Right ventricle myocardium inferior (tissue), 1 donor: ENCODE results near the gene UMOD. TPM values are rescaled to one million over a fixed set of nuclear protein-coding genes. Genes with fewer than 3 reads are reported as not detected.

Source experiments
- ATAC-seq: fragments of 200-7000 bp; cut with Tn5 transposase; one replicate; pipeline ENCODE4 v1.9.1; 2020; ENCODE audit warnings: mild to moderate bottlenecking, moderate library complexity
- DNase-seq: peaks from one replicate; pipeline ENCODE4 v3.0.0; 2021; ENCODE audit errors: missing footprints
- intact Hi-C: fragments of 100-400 bp; cut with DNase I; formaldehyde crosslinking; loops from one replicate; pipeline ENCODE4 v1.11.0; 2022
- total RNA-seq: library from RNA; stranded (reverse); fragmentation: NEBNext Ultra II Directional; extraction: Animal tissue kit (Norgen Biotek cat#: 25700); gene quantifications from one replicate; pipeline ENCODE4 v1.2.1, GENCODE V29; 2021
- donor health status: DM: no; HTN: yes; CAD: no; lungs with severe emphysema.

UMOD gene
- total RNA-seq, 1 donor from 2014 or later: not detected

GRCh38 chr16:20377181-20377580 lies 24.7 kb upstream of the UMOD start:
- DNase-seq (no peak), ATAC-seq (no peak)
- intact Hi-C loops: no loop called here

- ATAC-seq (no peak), DNase-seq (no peak)
- intact Hi-C loops: no loop called here
Measured at GRCh38 chr16:20372701-20373100, 20.2 kb upstream of the UMOD start.

- intact Hi-C loops: no loop called here
- no peak for DNase-seq
Measured at GRCh38 chr16:20369452-20370054, 17.0 kb upstream of the UMOD start.

GRCh38 chr16:20364051-20364450 lies 11.5 kb upstream of the UMOD start:
- DNase-seq (no peak), ATAC-seq (no peak)
- intact Hi-C loops: no loop called here

More at GRCh38 chr16:20369452-20370054, 17.0 kb upstream of the UMOD start:
- ATAC-seq: no peak

- no peak for ATAC-seq
- DNase-seq: no peak
- intact Hi-C loops: no loop called here
Measured at GRCh38 chr16:20363191-20363590, 10.7 kb upstream of the UMOD start.

DNA sequence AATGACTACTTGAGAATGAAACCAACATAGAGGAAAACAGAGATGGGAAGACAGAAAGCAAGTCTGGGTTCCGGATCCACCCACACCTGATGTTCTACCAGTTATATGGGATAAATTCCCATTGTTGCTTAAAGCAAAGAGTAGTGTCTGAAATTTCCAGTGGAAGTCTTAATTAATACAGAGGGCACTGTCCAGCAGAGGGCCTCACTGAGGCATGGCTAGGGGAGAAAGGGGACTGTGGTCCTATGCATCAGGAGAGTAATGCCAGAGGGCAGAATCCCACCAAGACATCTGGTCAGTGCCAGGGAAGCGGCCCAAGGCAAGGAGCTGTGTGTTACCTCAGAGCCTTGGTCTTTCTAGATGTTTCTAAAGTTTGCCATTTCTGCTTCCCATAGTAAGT lies 7.5 kb upstream of the UMOD start:
- intact Hi-C loops: no loop called here
- DNase-seq: no peak
- ATAC-seq: no peak

DNA sequence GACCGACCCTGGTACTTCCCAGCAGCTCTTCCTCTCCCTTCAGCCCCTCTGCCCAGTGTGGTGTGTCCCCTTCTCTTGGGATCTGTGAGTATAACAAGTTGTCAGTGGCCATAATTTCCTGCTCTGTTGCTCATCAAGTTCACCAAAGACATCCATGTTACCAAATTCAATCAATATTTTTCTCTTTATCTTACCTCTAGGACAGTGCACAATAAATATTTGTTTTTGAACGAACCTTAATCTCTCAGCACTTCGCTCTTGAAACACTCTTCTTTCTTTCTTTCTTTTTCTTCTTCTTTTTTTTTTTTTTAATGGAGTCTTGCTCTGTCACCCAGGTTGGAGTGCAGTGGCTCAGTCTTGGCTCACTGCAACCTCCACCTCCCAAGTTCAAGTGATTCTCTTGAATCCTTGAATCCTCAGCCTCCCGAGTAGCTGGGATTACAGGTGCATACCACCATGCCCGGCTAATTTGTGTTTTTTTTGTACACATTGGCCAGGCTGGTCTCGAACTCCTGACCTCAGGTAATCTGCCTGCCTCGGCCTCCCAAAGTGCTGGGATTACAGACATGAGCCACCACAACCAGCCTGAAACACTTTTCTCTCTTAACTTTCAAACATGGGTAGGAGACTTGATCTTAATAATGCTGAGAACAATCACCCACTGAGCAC lies 2.7 kb upstream of the UMOD start:
- intact Hi-C loops: no loop called here
- ATAC-seq: no peak

GRCh38 chr16:20353379-20353778 lies 864 bp upstream of the UMOD start:
- ATAC-seq: no peak
- intact Hi-C loops: no loop called here
- no peak for DNase-seq

More for the DNA sequence above, 2.7 kb upstream of the UMOD start:
- DNase-seq: no peak

- intact Hi-C loops: no loop called here
- no peak for ATAC-seq
- DNase-seq: no peak
Measured at GRCh38 chr16:20349615-20350014, 2.9 kb downstream of the UMOD start.

- ATAC-seq: no peak
- DNase-seq: peak; percentile 67
- intact Hi-C loops: no loop called here
Measured at GRCh38 chr16:20348365-20349185, 3.9 kb downstream of the UMOD start.

DNA sequence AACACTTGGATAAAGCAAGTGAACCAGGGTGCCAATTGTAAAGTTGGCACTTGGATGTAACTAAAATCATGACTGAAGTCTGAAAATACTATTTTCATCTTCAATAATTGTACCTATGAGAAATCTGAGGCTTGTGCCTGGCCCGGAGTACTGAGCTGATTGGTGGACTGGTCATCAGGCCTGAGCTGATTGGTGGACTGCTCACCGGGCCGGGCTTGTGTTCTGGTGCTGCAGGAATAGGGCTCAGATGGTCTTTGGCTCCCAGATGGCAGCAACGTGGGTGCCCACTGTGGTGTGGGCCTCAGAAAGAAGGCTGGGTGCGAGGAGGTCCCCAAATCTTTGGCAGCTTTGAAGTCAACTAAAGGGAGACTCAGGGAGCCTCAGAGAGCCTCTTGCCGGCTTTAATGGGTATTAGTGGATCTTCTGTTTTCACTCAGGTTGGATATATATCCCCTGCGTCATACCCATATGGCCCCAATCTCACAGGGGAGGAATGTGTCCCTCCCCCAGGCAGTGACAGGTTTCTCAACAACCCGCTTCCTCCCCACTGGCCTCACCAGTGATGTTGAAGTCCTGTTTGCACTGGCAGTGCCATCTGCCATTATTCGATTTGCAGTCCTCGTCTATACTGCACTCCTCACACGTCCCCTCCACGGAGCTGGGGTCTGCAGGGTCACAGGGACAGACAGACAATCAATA lies 4.7 kb downstream of the UMOD start:
- intact Hi-C loops: no loop called here
- no peak for DNase-seq
- no peak for ATAC-seq

GRCh38 chr16:20344611-20345010 lies 7.9 kb downstream of the UMOD start:
- no peak for DNase-seq
- intact Hi-C loops: no loop called here
- no peak for ATAC-seq

GRCh38 chr16:20339744-20340143 lies 12.8 kb downstream of the UMOD start:
- intact Hi-C loops: no loop called here
- no peak for ATAC-seq
- DNase-seq: no peak

GRCh38 chr16:20336955-20337354 lies 15.6 kb downstream of the UMOD start:
- intact Hi-C loops: no loop called here
- ATAC-seq: no peak

GRCh38 chr16:20334396-20334795 lies 18.1 kb downstream of the UMOD start:
- DNase-seq (no peak), ATAC-seq (no peak)
- intact Hi-C loops: no loop called here

More at GRCh38 chr16:20336955-20337354, 15.6 kb downstream of the UMOD start:
- no peak for DNase-seq

GRCh38 chr16:20333120-20333519 lies 19.4 kb downstream of the UMOD start:
- ATAC-seq (no peak), DNase-seq (no peak)
- intact Hi-C loops: no loop called here

DNA sequence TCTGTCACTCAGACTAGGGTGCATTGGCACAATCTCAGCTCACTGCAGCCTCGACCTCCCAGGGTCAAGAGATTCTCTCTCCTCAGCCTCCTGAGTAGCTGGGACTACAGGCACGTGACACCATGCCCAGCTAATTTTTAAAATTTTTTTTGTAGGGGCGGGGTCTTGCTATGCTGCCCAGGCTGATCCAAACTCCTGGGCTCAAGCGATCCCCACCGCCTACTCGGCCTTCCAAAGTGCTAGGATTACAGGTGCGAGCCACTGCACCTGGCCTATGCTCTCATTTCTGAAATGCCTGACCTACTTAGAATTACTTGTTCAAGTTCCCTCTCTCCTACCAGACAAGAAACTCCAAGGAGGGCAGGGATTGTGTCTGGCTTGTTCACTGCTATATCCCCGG lies 20.1 kb downstream of the UMOD start:
- intact Hi-C loops: no loop called here
- ATAC-seq (no peak), DNase-seq (no peak)

GRCh38 chr16:20331635-20332034 lies 20.9 kb downstream of the UMOD start:
- ATAC-seq: no peak
- no peak for DNase-seq
- intact Hi-C loops: no loop called here

DNA sequence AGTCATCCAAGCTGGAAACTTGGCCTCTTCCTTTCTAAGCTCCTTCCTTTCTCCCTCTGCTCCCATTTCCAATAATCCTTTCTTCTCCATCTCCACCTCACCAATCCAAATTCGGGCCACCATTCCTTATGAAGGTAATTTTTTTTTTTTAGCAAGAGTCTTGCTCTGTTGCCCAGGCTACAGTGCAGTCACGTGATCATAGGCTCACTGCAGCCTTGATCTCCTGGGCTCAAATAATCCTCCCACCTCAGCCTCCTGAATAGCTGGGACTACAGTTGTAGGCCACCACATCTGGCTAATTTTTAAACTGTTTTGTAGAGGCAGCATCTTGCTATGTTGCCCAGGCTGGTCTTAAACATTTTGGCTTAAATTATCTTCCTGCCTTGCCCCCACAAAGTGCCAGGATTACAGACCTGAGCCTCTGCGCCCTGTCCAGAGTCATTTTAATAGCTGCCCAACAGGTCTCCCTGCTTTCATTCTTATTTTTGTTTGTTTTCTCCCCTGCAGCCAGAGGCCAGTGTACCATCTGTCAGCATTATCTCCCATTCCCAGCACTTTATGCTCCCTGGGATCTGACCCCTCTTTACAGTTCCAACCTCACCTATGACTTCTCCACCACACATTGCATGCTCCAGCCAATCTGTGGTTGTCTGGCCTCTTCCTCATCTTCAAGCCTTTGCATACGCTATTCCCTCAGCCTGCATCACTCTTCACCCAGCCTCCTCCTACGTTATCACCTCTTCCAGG lies 22.9 kb downstream of the UMOD start:
- intact Hi-C loops: no loop called here
- DNase-seq (no peak), ATAC-seq (no peak)
